8988T (cell line): Measurements from ENCODE around the gene PDZK1.
"Not testable (repeated sequence)": the region's sequence is repeated elsewhere in the genome, so short reads cannot be mapped to it uniquely, and the experiment has no call there.

Source experiments
- DNase-seq: peaks from one replicate; pipeline ENCODE4 v3.0.0; 2011

The PDZK1 gene

GRCh38 chr1:145707183-145707867 lies at the start of gene PDZK1:
PDZK1 (minus strand) TSS chr1:145707368; CDS start chr1:145688021, 19,347 bp downstream.
- no peak for DNase-seq

DNA sequence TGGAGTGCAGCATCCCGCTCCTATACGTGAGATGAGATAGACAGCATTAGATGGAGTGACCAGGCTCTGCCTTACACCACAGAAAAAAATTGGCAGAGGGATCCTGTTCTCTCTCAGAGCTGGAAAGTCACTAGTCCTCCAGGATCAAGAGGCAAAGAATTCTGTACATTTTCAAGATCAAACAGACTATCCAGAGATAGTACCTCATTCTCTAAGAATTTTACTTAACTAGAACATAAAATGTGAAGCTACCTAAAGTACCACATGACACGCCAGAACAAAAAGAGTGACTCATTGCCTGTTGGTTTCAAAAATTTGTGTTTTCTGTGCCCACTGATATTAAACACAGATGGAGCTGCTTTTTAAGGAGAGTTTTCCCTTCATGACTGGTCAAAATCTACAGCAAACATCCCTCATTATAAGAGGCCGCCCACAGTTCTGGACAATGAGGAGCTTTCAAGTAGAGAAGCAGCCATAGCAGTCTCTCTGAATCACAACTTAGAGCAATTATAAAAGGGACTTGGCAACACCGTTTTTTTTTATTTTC lies 44.4 kb upstream of the PDZK1 start:
- no peak for DNase-seq

GRCh38 chr1:145750426-145750825 lies 43.3 kb upstream of the PDZK1 start:
- no peak for DNase-seq

GRCh38 chr1:145747398-145748247 lies 40.5 kb upstream of the PDZK1 start:
- DNase-seq = no peak

GRCh38 chr1:145740269-145740668 lies 33.1 kb upstream of the PDZK1 start:
- no peak for DNase-seq

DNA sequence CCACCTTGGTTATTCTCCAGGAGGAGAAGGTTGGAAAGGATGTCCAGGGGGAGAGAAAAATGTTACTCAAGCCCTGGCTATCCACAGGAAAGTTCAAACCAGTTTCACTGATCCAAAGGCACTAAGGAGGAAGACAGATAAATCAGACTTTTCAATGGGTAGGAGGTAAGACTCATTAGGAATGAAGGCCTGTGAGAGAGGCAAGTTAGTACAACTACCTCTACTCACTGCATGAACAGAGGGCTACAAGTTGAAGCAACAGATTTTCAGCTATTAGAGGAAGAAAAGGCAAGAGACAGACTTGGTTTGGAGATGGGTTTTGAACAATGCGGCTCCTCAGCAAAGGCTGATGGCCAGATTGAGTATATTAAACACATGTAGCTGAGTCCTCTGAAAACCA lies 29.0 kb upstream of the PDZK1 start:
- DNase-seq = no peak

DNA sequence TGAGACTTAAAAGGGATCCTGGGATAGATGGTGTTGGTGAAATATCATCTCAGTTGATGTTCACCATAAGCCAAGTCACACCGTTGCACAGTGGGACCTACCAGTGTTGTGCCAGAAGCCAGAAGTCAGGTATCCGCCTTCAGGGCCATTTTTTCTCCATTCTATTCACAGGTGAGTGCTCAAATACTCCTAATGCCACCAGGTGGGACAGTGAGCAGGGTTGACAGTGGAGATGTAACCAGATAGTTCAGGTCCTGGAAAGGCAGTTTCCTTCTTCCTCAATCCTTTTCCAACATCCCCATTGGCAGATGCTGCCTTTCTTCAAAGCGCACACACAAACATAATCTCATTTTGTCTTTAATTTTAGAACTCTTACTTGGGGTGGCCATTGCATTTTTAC lies 23.7 kb upstream of the PDZK1 start:
- no peak for DNase-seq

- no peak for DNase-seq
Observed at GRCh38 chr1:145730467-145730866, 23.3 kb upstream of the PDZK1 start.

DNA sequence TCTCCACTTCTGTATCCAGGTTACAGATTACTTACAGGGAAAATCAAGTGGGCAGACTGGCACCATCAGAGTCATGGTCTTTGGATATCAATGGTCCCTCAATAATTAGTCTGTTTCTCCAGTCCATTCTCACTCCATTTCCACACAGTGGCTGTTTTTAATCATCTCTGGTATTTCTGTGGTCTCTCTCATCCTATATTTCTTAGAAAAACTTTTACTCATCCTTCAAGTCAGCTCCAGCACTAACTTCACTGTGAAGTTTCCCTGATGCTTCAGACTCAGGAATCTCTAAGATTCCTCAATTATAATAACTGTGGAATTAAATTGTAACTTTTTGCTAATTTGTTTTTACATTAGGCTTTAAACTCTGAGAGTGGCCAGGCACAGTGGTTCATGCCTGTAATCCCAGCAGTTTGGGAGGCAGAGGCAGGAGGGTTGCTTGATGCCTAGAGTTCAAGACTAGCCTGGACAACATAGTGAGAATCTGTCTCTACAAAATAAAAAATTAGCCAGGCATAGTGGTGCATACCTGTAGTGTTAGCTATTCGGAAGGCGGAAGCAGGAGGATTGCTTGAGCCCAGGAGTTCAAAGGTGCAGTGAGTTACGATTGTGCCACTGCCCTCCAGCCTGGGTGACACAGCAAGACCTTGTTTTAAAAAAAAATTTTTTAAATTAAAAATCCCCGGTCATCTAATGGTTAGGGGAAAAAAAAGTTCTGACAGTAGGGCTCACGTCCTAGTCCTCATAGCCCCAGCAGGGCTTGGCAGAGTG lies 22.7 kb upstream of the PDZK1 start:
- no peak for DNase-seq

DNA sequence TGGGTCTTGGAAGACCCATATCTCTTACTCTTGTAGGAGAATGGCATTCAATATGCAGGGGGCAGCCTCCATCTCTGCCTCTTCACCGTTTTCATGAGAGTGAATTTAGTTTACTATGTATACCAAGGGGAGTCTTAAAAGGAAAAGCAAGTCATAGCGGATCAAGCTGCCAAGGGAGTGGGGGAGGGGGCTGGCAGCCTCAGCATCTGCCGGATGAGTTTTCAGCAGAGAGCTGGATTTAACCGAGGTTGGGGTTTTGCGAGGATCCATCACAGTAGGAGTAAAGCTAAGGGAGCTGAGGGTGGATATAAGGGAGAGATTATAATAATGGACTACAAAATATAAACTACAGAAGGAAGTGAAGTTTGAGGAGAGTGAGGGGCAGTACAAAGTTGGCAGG lies 22.0 kb upstream of the PDZK1 start:
- no peak for DNase-seq

GRCh38 chr1:145726193-145726592 lies 19.0 kb upstream of the PDZK1 start:
- not testable (repeated sequence) for DNase-seq

- DNase-seq = peak; percentile 32
Observed at GRCh38 chr1:145720878-145721671, 13.9 kb upstream of the PDZK1 start.

- DNase-seq = no peak
Observed at GRCh38 chr1:145720556-145720877, 13.3 kb upstream of the PDZK1 start.

GRCh38 chr1:145719230-145720079 lies 12.3 kb upstream of the PDZK1 start, which contains the start of gene CD160:
CD160 (plus strand) TSS chr1:145719499; CDS start chr1:145728328, 8,829 bp downstream.
- no peak for DNase-seq

GRCh38 chr1:145718465-145718864 lies 11.3 kb upstream of the PDZK1 start:
- DNase-seq = not testable (repeated sequence)

GRCh38 chr1:145717833-145718232 lies 10.7 kb upstream of the PDZK1 start:
- no peak for DNase-seq

- no peak for DNase-seq
Observed at GRCh38 chr1:145716641-145717345, 9.6 kb upstream of the PDZK1 start.

- DNase-seq = no peak
Observed at GRCh38 chr1:145714524-145715111, 7.5 kb upstream of the PDZK1 start.

- DNase-seq = no peak
Observed at GRCh38 chr1:145711213-145711651, 4.1 kb upstream of the PDZK1 start.
